Fibroblast of the aortic adventitia (primary cell): ENCODE measurements around the gene CRAT. TPM values are rescaled to one million over a fixed set of nuclear protein-coding genes. Genes with fewer than 3 reads are reported as not detected.
A peak's percentile ranks its signal among the peaks of the same experiment; 100 is the strongest.

Experiments
- DNase-seq: peaks from one replicate; pipeline ENCODE4 v3.0.0-alpha.2; 2010; ENCODE audit warnings: low read depth
- H3K4me3 ChIP-seq: 2 replicates; pipeline ENCODE4 v1.5.1; 2011; ENCODE audit warnings: low read depth, mild to moderate bottlenecking, control low read depth, low read length, moderate library complexity
- total RNA-seq: library from RNA; depleted of rRNA; stranded (reverse); fragments of >200 nt; gene quantifications from 2 replicates; pipeline ENCODE4 v1.2.3, GENCODE V29; 2012; ENCODE audit warnings: low replicate concordance
- TF ChIP-seq, protein P1 (sequence below): IDR thresholded peaks from 2 replicates; pipeline ENCODE4 v1.5.1; 2011; ENCODE audit warnings: mild to moderate bottlenecking, low read length, control low read depth, inconsistent platforms; ENCODE audit not compliant: insufficient read depth

The CRAT gene
- total RNA-seq, 1 donor = 66.0 TPM

DNA sequence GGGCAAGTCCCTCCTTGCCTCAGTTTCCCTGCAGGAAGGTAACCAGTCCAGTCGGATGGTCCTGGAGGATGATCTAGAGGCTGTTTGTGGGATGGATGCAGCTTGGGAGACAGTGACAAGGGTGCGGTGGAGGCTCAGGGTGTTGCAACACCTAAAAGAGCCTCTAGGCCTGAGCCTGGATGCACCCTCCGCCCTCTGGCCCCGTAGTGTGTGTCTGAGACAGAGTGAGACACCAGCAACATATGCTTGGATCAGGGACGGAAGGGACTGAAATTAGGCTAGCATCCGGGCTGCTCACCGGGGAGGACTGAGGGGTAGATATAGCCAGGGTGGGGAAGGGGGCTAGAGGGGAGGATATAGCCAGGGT is 1.1 kb downstream of the CRAT start:
- TF ChIP-seq, protein P1, sequence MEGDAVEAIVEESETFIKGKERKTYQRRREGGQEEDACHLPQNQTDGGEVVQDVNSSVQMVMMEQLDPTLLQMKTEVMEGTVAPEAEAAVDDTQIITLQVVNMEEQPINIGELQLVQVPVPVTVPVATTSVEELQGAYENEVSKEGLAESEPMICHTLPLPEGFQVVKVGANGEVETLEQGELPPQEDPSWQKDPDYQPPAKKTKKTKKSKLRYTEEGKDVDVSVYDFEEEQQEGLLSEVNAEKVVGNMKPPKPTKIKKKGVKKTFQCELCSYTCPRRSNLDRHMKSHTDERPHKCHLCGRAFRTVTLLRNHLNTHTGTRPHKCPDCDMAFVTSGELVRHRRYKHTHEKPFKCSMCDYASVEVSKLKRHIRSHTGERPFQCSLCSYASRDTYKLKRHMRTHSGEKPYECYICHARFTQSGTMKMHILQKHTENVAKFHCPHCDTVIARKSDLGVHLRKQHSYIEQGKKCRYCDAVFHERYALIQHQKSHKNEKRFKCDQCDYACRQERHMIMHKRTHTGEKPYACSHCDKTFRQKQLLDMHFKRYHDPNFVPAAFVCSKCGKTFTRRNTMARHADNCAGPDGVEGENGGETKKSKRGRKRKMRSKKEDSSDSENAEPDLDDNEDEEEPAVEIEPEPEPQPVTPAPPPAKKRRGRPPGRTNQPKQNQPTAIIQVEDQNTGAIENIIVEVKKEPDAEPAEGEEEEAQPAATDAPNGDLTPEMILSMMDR = peak; percentile 6
- H3K4me3 ChIP-seq = peak overlapping the region; percentile 80
- peak; percentile 20 for DNase-seq

DNA sequence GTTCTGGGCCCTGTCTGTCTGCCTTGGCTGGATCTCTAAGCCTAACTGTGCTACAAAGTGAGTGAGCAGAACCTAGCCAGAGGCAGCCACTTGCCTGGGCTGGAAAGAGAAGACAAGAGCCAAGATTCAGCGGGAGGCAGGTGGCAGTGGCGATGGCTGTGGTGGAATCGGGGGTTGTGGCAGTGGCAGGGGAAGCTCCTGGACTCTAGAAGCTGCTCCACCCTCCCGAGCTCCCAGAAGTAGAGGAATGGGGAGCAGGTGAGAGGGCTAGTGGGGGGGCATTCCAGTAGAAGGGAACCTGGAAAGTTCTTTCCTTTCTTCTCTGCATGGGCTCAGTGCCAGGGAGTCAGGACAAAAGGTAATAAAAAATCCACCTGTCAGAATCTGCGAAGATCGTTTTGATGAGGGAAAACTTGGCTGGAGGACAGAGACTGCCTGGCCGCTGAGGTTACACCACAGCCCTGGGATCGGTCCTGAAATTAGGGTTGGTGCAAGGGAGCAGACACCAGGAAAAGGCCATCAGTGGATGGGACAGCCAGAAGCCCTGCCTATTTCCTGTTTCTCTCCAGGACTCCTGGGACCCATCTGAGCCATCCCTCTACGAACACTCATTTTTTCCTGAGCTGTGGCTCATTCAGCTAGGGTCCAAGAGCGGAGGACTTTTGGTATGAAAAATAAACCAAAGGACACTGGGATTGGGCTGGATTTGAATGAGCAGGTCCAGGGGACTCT is 1.6 kb downstream of the CRAT start:
- no peak for DNase-seq
- TF ChIP-seq, protein P1 = no peak
- peak overlapping the region; percentile 80 for H3K4me3 ChIP-seq

DNA sequence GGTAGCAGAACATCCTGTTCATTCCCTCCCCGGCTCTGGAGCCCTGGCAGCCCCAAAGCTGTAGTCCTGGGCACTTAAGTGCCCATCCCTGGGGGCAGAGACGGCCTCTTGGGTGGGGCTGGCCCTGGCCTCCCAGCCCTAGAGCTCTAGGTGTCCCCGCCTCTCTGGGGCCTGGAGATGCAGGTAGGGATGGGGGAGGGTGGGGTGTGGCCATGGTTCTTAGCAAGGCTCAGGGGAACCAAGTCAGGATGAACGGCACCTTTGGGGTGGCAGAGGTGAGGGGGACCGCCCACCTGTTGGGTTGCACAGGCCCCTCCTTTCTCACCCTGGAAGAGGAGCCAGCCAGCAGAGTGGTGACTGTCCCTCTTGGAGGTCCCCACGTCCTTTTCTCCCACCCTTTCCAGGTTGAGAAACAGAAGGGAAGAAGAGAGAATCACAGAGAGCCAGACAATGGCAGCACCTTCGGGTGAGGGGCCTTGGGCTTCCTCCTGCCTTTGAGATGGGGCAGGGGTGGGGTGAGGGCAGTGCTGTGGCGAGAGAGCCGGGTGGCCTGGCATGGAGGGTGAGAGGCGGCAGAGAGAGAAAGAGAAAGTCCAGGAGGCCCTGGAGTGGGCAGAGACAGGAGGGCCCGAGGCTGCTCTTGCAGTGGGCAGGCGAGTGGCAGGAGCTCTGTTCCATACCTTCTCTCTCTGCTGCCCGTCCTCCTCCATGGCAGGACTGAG is 2.3 kb downstream of the CRAT start:
- no peak overlapping the region for H3K4me3 ChIP-seq
- DNase-seq = no peak
- TF ChIP-seq, protein P1 = no peak

DNA sequence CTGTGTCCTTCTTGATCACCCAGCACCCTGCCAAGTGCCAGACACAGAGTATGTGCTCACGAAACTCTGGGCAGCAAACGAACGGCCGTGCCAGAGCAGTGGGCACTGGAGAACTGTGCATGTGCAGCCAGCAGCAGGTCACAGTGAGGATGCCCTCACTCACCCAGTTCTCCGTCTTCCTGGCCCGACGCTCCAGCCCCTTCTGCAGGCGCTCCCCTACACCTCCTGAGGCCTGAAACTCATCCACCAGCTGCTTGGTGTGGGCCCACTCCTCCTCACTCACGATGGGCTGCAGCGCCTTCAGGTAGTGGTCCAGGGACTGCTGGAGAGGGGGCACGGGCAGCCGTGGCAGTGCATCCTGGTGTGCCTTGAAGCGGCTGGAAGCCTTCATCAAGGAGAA is 2.9 kb downstream of the CRAT start:
- TF ChIP-seq, protein P1 = no peak
- no peak for DNase-seq

DNA sequence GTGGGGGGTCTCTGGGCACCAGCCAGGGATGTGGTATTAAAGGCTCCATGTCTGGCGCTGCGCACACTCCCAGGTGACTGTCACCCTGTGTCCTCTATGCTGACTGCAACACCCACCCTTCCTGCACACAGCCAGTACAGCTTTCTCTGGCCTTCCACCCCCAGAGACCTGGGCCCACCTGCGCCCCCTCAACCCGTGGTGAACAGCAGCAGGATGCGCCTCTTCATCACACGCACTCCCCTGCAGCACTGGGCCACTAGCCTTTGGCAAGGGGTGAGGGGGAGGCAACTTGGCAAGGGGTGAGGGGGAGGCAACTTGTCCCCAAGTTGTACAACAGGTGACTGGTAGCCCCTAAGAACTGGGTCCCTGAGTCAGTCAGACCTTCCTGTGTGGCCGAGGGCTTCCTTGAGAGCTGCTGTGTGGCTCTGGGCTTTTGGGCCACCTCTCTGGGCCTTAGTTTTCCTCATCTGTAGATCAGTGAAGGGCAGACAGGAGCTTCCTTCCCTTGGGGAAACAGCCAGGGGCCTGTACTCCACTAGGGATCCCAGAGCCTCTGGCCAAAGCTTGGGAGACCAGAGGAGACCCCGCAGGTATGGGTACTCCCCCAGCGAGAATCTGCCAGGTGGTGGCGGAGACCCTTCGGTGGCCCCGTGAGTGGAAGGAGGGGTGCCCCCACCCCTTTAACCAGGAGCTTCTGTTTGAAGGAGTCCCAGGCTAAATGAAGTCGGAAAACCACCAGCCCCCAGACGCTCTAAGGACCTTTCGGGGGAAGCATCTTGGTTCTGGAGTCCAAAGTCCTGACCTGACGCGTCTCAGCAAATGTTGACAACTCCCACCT is 4.5 kb downstream of the CRAT start:
- H3K4me3 ChIP-seq = no peak overlapping the region
- TF ChIP-seq, protein P1 = no peak
- no peak for DNase-seq

More for the DNA sequence above, 2.9 kb downstream of the CRAT start:
- H3K4me3 ChIP-seq = no peak overlapping the region

DNA sequence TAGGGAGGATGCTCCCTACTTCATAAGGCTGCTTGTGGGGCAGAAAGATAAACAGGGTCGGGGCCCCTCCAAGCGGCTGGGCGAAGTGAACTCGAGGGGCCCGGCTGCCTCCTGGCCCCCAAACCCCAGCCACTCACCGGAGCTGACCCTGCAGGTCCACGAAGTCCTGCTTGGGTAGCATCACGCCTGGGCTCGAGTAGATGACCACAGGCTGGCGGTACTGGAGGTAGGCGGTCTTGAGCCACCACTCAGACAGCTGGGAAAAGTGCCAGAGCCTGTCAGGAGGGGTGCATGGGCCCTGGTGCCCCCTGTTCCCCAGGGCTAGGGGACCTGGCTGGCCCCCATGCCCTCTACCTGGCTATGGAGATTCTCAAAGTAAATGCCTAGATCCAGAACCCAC is 6.5 kb downstream of the CRAT start:
- TF ChIP-seq, protein P1 = no peak
- DNase-seq = no peak

More for the DNA sequence above, 6.5 kb downstream of the CRAT start:
- no peak overlapping the region for H3K4me3 ChIP-seq
